SK-N-SH (cell line): ENCODE measurements around the gene STARD8. TPM values are rescaled to one million over a fixed set of nuclear protein-coding genes. Genes with fewer than 3 reads are reported as not detected.

Source experiments
- CTCF ChIA-PET: fragments of 300-600, 350-600 bp; formaldehyde crosslinking; extraction: SDS; loops from one replicate; lab custom pipeline; 2021; lab: Yijun Ruan, JAX
- POLR2A ChIA-PET: fragments of 350-600 bp; sonication (Branson Sonifier 250); formaldehyde crosslinking; extraction: SDS; loops from one replicate; lab custom pipeline; 2020; ENCODE audit warnings: antibody characterized with exemption, inconsistent platforms; lab: Yijun Ruan, JAX
- DNase-seq: peaks from one replicate; pipeline ENCODE4 v3.0.0; 2012
- H2AFZ ChIP-seq: fragments of 200-600 bp; sonication (generic); 2 replicates; pipeline ENCODE4 v1.8.1; 2016; ENCODE audit warnings: antibody characterized with exemption, mild to moderate bottlenecking, low read depth
- H3F3A ChIP-seq: fragments of 200-600 bp; sonication (generic); replicated peaks from 2 replicates; pipeline ENCODE3; 2016; ENCODE audit warnings: antibody characterized with exemption, mild to moderate bottlenecking; ENCODE audit not compliant: insufficient read depth
- H3K27ac ChIP-seq, 2 experiments: fragments of 200-500 bp in 1 of 2; fragments of 200-600 bp in 1 of 2; sonication (Bioruptor generic) in 1 of 2; sonication (generic), shearing (Covaris generic) in 1 of 2; 2 replicates each; pipeline versions ENCODE4 v1.5.1 to v1.6.1; 2014 to 2016; ENCODE audit warnings: low read depth in 2 of 2, inconsistent platforms in 1 of 2, low read length in 1 of 2, mild to moderate bottlenecking in 1 of 2, mixed read lengths in 1 of 2
- H3K27me3 ChIP-seq: fragments of 200-600 bp; sonication (generic), shearing (Covaris generic); 2 replicates; pipeline ENCODE4 v1.6.1; 2016; ENCODE audit warnings: mixed run types; ENCODE audit not compliant: insufficient read depth
- H3K36me3 ChIP-seq, 2 experiments: fragments of 200-500 bp in 1 of 2; fragments of 200-600 bp in 1 of 2; sonication (Bioruptor generic) in 1 of 2; sonication (generic) in 1 of 2; replicated peaks in 1 of 2; 2 replicates each; pipeline versions ENCODE3 to v1.5.1; 2014 to 2016; ENCODE audit warnings: low read length in 1 of 2, mild to moderate bottlenecking in 1 of 2; ENCODE audit not compliant: insufficient read depth in 2 of 2, control insufficient read depth in 1 of 2
- H3K4me1 ChIP-seq, 2 experiments: fragments of 200-500 bp in 1 of 2; fragments of 200-600 bp in 1 of 2; sonication (Bioruptor generic) in 1 of 2; sonication (generic), shearing (Covaris generic) in 1 of 2; 2 replicates each; pipeline versions ENCODE4 v1.5.1 to v1.6.1; 2014 to 2016; ENCODE audit warnings: low read depth in 1 of 2, low read length in 1 of 2, mixed run types in 1 of 2; ENCODE audit not compliant: insufficient read depth in 2 of 2, control insufficient read depth in 1 of 2
- H3K4me2 ChIP-seq: fragments of 200-600 bp; sonication (generic), shearing (Covaris generic); 2 replicates; pipeline ENCODE4 v1.6.1; 2017; ENCODE audit warnings: mixed run types
- H3K4me3 ChIP-seq, 2 experiments: fragments of 200-500 bp in 1 of 2; fragments of 200-600 bp in 1 of 2; sonication (Bioruptor generic) in 1 of 2; sonication (generic), shearing (Covaris generic) in 1 of 2; 2 replicates each; pipeline versions ENCODE4 v1.5.1 to v1.8.1; 2014 to 2016; ENCODE audit warnings: low read depth in 2 of 2, inconsistent platforms in 1 of 2, low read length in 1 of 2, mild to moderate bottlenecking in 1 of 2, mixed read lengths in 1 of 2, moderate library complexity in 1 of 2
- H3K79me2 ChIP-seq: fragments of 200-600 bp; sonication (generic); 2 replicates; pipeline ENCODE4 v1.8.1; 2017; ENCODE audit warnings: mild to moderate bottlenecking; ENCODE audit not compliant: insufficient read depth
- H3K9ac ChIP-seq: fragments of 200-600 bp; sonication (generic); 2 replicates; pipeline ENCODE4 v1.6.1; 2017; ENCODE audit warnings: mixed run types
- H3K9me2 ChIP-seq: fragments of 200-600 bp; sonication (generic); 2 replicates; pipeline ENCODE4 v1.6.1; 2017; ENCODE audit warnings: mixed run types
- H3K9me3 ChIP-seq: fragments of 200-600 bp; sonication (generic); 2 replicates; pipeline ENCODE4 v1.6.1; 2017; ENCODE audit warnings: mixed run types, mild to moderate bottlenecking, moderate library complexity
- H4K20me1 ChIP-seq: fragments of 200-600 bp; sonication (generic); 2 replicates; pipeline ENCODE4 v1.6.1; 2017; ENCODE audit warnings: mild to moderate bottlenecking, mixed run types; ENCODE audit not compliant: insufficient read depth
- CTCF ChIP-seq: fragments of 200-600 bp; sonication (generic); IDR thresholded peaks from 2 replicates; pipeline ENCODE4 v1.6.1; 2017; ENCODE audit warnings: antibody characterized with exemption, mild to moderate bottlenecking, moderate library complexity
- ELF1 ChIP-seq: IDR thresholded peaks from 2 replicates; pipeline ENCODE4 v1.4.0; 2012
- FOSL2 ChIP-seq: IDR thresholded peaks from 2 replicates; pipeline ENCODE4 v1.4.0; 2012; ENCODE audit warnings: low read depth, mild to moderate bottlenecking, moderate library complexity, borderline replicate concordance
- FOXJ3 ChIP-seq: sonication (generic); formaldehyde crosslinking; IDR thresholded peaks from 2 replicates; pipeline ENCODE4 v1.5.1; 2020; ENCODE audit warnings: mild to moderate bottlenecking, missing genetic modification reagents
- GABPA ChIP-seq: IDR thresholded peaks from 2 replicates; pipeline ENCODE4 v1.4.0; 2012; ENCODE audit warnings: low read depth, mild to moderate bottlenecking
- GATA2 ChIP-seq: sonication (generic); formaldehyde crosslinking; IDR thresholded peaks from 2 replicates; pipeline ENCODE4 v1.5.0; 2020; ENCODE audit warnings: mild to moderate bottlenecking, missing genetic modification reagents
- JUND ChIP-seq: IDR thresholded peaks from 2 replicates; pipeline ENCODE4 v1.4.0; 2012
- MEF2A ChIP-seq: IDR thresholded peaks from 2 replicates; pipeline ENCODE4 v1.4.0; 2012; ENCODE audit warnings: low read depth, borderline replicate concordance
- MXI1 ChIP-seq: IDR thresholded peaks from 2 replicates; pipeline ENCODE4 v1.6.1; 2012; ENCODE audit warnings: mild to moderate bottlenecking, low read depth, low read length, improper control_type of control experiment
- NRF1 ChIP-seq: IDR thresholded peaks from 2 replicates; pipeline ENCODE4 v1.6.1; 2012; ENCODE audit warnings: low read depth, mild to moderate bottlenecking, low read length
- RAD21 ChIP-seq: IDR thresholded peaks from 2 replicates; pipeline ENCODE4 v1.6.1; 2012; ENCODE audit warnings: mild to moderate bottlenecking, low read length
- REST ChIP-seq: IDR thresholded peaks from 2 replicates; pipeline ENCODE4 v1.6.1; 2012; ENCODE audit warnings: mild to moderate bottlenecking, low read depth, low read length, moderate library complexity
- RFX5 ChIP-seq: IDR thresholded peaks from 2 replicates; pipeline ENCODE4 v1.6.1; 2012; ENCODE audit warnings: mild to moderate bottlenecking, improper control_type of control experiment, low read length
- YY1 ChIP-seq: IDR thresholded peaks from 2 replicates; pipeline ENCODE4 v1.4.0; 2012; ENCODE audit warnings: low read depth, mild to moderate bottlenecking
- WGBS: methylation state at CpG from one replicate; pipeline ENCODE4 v1.1.6; 2017; ENCODE audit warnings: low lambda C conversion rate; 5-methylcytosine and 5-hydroxymethylcytosine counted together
- polyA plus RNA-seq, 3 experiments: library from polyadenylated mRNA; depleted of rRNA; stranded (reverse); fragments of >200 nt; gene quantifications; 2 replicates each; pipeline ENCODE4 v1.2.3, GENCODE V29; 2012

The STARD8 gene
- polyA plus RNA-seq, 1 of the 3 experiments (the other 2 are of a cell fraction) = 2.6 TPM

- Histone ChIP-seq H3F3A (peaks cover 19% of the 10 kb centered on the region), H2AFZ (no peak overlapping the region), H3K4me1 (no peaks in the 10 kb centered on the region; a peak in 1 of 4 replicates), H4K20me1 (no peaks in the 10 kb centered on the region), H3K9ac (no peak overlapping the region), H3K4me3 (no peak overlapping the region), H3K9me2 (no peaks in the 10 kb centered on the region), H3K9me3 (no peaks in the 10 kb centered on the region), H3K27me3 (peaks cover 7% of the 10 kb centered on the region; the same call in 1 of the 2 replicates), H3K36me3 (no peaks in the 10 kb centered on the region), H3K79me2 (peaks cover 8% of the 10 kb centered on the region; the same call in 1 of the 2 replicates), H3K4me2 (no peak overlapping the region), H3K27ac (no peak overlapping the region)
- TF ChIP-seq GATA2 (no peak), FOSL2 (no peak), JUND (no peak), MXI1 (no peak), RFX5 (no peak), FOXJ3 (CRISPR knock-in tag) (no peak), YY1 (no peak), NRF1 (no peak), GABPA (no peak), REST (no peak), CTCF (no peak), ELF1 (no peak), MEF2A (no peak), RAD21 (no peak)
- DNase-seq = no peak
- ChIA-PET CTCF (interaction anchor here (0.8 to 1.4 kb wide), 2 partner anchors 20 to 91 kb away, joined by 3 to 4 read pairs; no protein-coding TSS in a partner anchor), POLR2A (no interaction called here)
- WGBS = 33% methylated on average over 1 of the region's 4 CpGs
Measured at GRCh38 chrX:68690936-68691501, 43.6 kb downstream of the STARD8 start.
